Stimulated activated CD4-positive, alpha-beta T cell treated with anti-CD3 and anti-CD28 coated beads, TNF-alpha, amount 100 ng/mL, for 1 hour (primary cell): ENCODE measurements around the gene EME2.
A peak's percentile ranks its signal among the peaks of the same experiment; 100 is the strongest.
"Not testable (repeated sequence)": the region's sequence is repeated elsewhere in the genome, so short reads cannot be mapped to it uniquely, and the experiment has no call there.

Experiments used
- DNase-seq, 3 donors: peaks; one replicate each; pipeline ENCODE4 v3.0.0-alpha.2; 2020; ENCODE audit warnings: low read depth in 3 of 3, low spot score in 1 of 3

The EME2 gene

GRCh38 chr16:1772362-1772907 lies at the start of gene EME2:
TSS of gene EME2 (plus strand) at chr16:1772810. CDS start at chr16:1773228, 418 bp downstream.
- DNase-seq, result peak in 1 of 3 donors; percentile 38

- peak in 1 of 3 donors; percentile 13 for DNase-seq
Observed at GRCh38 chr16:1723450-1724147, 49.0 kb upstream of the EME2 start.

GRCh38 chr16:1724491-1724890 lies 48.1 kb upstream of the EME2 start:
- DNase-seq, result no peak

GRCh38 chr16:1726661-1727502 lies 45.7 kb upstream of the EME2 start:
- DNase-seq, result no peak

GRCh38 chr16:1727651-1728624 lies 44.7 kb upstream of the EME2 start:
- DNase-seq, result no peak

- no peak for DNase-seq
Observed at GRCh38 chr16:1729026-1729425, 43.6 kb upstream of the EME2 start.

GRCh38 chr16:1729445-1729844 lies 43.2 kb upstream of the EME2 start:
- DNase-seq, result no peak

GRCh38 chr16:1731073-1731472 lies 41.5 kb upstream of the EME2 start:
- no peak for DNase-seq

GRCh38 chr16:1731603-1732002 lies 41.0 kb upstream of the EME2 start:
- no peak for DNase-seq

GRCh38 chr16:1732071-1732470 lies 40.5 kb upstream of the EME2 start:
- DNase-seq, result no peak

- DNase-seq, result not testable (repeated sequence)
Observed at GRCh38 chr16:1732551-1732987, 40.0 kb upstream of the EME2 start.

- no peak for DNase-seq
Observed at GRCh38 chr16:1734123-1734522, 38.5 kb upstream of the EME2 start.

- no peak for DNase-seq
Observed at GRCh38 chr16:1734816-1735215, 37.8 kb upstream of the EME2 start.

- no peak for DNase-seq
Observed at GRCh38 chr16:1740234-1740633, 32.4 kb upstream of the EME2 start.

GRCh38 chr16:1740781-1741490 lies 31.7 kb upstream of the EME2 start:
- no peak for DNase-seq

- no peak for DNase-seq
Observed at GRCh38 chr16:1741553-1742165, 31.0 kb upstream of the EME2 start.

GRCh38 chr16:1743376-1744337 lies 29.0 kb upstream of the EME2 start:
- no peak for DNase-seq

GRCh38 chr16:1744338-1744840 lies 28.2 kb upstream of the EME2 start:
- DNase-seq, result no peak
